BE2C (cell line): Measurements from ENCODE around the gene PASK.
"Not testable (repeated sequence)": the region's sequence is repeated elsewhere in the genome, so short reads cannot be mapped to it uniquely, and the experiment has no call there.

Experiments
- DNase-seq: peaks from one replicate; pipeline ENCODE4 v3.0.0-alpha.2; 2020
- H3K27me3 ChIP-seq: fragments of 250-450 bp; sonication (Bioruptor Pico); 2 replicates; pipeline ENCODE4 v1.5.1; 2020; ENCODE audit warnings: mild to moderate bottlenecking
- H3K36me3 ChIP-seq: fragments of 250-450 bp; sonication (Bioruptor Pico); 2 replicates; pipeline ENCODE4 v1.5.1; 2020; ENCODE audit warnings: mild to moderate bottlenecking
- H3K4me1 ChIP-seq: fragments of 250-450 bp; sonication (Bioruptor Pico); 2 replicates; pipeline ENCODE4 v1.5.1; 2020
- H3K4me3 ChIP-seq: 2 replicates; pipeline ENCODE4 v1.5.1; 2011; ENCODE audit warnings: low read depth, low read length
- H3K9me3 ChIP-seq: fragments of 250-450 bp; sonication (Bioruptor Pico); 2 replicates; pipeline ENCODE4 v1.5.1; 2020
- TF ChIP-seq, protein P1 (sequence below): IDR thresholded peaks from 2 replicates; pipeline ENCODE4 v1.5.1; 2012; ENCODE audit warnings: mild to moderate bottlenecking, low read depth, low read length

The PASK gene

GRCh38 chr2:241109210-241110088 lies 39.8 kb downstream of the PASK start:
- Histone ChIP-seq H3K4me3 (no peak overlapping the region), H3K9me3 (no peaks in the 10 kb centered on the region), H3K36me3 (peaks cover 6% of the 10 kb centered on the region), H3K27me3 (no peaks in the 10 kb centered on the region), H3K4me1 (no peaks in the 10 kb centered on the region)
- TF ChIP-seq, protein P1, sequence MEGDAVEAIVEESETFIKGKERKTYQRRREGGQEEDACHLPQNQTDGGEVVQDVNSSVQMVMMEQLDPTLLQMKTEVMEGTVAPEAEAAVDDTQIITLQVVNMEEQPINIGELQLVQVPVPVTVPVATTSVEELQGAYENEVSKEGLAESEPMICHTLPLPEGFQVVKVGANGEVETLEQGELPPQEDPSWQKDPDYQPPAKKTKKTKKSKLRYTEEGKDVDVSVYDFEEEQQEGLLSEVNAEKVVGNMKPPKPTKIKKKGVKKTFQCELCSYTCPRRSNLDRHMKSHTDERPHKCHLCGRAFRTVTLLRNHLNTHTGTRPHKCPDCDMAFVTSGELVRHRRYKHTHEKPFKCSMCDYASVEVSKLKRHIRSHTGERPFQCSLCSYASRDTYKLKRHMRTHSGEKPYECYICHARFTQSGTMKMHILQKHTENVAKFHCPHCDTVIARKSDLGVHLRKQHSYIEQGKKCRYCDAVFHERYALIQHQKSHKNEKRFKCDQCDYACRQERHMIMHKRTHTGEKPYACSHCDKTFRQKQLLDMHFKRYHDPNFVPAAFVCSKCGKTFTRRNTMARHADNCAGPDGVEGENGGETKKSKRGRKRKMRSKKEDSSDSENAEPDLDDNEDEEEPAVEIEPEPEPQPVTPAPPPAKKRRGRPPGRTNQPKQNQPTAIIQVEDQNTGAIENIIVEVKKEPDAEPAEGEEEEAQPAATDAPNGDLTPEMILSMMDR = no peak
- DNase-seq = no peak

DNA sequence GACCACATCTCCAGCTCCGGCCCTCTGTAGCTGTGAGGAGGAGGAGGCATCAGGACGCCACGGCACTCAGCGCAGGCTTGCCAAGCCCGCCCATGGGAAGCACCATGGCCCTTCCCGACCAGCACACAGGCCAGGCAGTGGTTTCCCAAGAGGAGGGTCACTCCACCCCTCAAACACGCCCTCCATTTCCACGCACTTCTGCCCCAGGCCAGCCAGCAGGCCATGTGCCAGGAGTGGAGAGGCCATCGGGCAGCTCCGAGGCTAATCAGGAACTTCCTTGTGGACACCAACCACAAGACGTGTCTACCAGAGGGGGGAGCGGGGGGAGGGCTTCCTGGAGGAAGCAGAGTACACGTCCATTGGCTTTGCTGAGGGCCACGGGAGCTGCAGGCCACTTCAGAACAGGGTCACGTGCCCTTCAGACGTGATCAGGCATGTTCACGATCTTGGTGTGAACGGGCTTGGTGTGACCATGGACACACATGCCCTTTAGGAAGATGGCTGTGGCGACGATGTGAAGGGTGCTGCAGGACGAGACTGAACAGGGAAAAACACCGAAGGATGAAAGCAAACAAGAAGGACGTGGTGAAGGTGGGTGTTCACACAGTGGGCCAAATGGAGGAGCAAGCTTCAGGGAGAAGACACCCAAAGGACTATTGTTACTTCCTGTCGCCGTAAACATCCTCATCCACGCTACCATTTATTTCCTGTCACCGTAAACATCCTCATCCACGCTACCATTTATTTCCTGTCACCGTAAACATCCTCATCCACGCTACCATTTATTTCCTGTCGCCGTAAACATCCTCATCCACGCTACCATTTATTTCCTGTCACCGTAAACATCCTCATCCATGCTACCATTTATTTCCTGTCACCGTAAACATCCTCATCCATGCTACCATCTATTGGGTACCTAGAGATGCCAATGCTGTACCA lies 40.7 kb downstream of the PASK start:
- Histone ChIP-seq H3K27me3 (no peaks in the 10 kb centered on the region), H3K4me3 (no peak overlapping the region), H3K36me3 (peaks cover 6% of the 10 kb centered on the region), H3K4me1 (no peaks in the 10 kb centered on the region), H3K9me3 (no peaks in the 10 kb centered on the region)
- no peak for DNase-seq
- TF ChIP-seq, protein P1 = no peak

- no peak for DNase-seq
- H3K9me3 ChIP-seq = no peaks in the 10 kb centered on the region
- H3K4me1 ChIP-seq = no peaks in the 10 kb centered on the region
- no peak overlapping the region for H3K4me3 ChIP-seq
- H3K36me3 ChIP-seq = peaks cover 6% of the 10 kb centered on the region
- no peaks in the 10 kb centered on the region for H3K27me3 ChIP-seq
- TF ChIP-seq, protein P1 = no peak
Observed at GRCh38 chr2:241107031-241107783, 42.1 kb downstream of the PASK start.

DNA sequence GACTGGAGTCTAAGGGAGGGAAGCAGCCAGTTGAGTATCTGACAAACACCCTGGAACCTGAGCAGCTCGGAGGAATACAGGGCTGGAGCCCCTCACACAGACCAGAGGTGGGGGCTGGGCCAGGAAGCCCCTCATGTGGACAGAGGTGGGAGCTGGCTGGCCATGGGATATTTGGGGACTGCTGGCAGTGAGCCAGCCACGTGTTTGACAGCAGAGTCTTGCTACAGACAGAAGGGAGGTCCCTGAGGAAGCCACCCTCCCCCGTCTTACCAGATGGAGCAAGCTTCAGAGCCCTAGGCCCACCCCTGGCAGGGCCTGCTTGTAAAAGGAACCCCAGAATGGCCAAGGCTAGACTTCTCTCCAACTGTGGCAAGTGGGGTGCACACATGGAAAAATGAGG lies 43.6 kb downstream of the PASK start:
- Histone ChIP-seq H3K9me3 (no peaks in the 10 kb centered on the region), H3K4me1 (no peaks in the 10 kb centered on the region), H3K36me3 (peaks cover 6% of the 10 kb centered on the region), H3K27me3 (no peaks in the 10 kb centered on the region), H3K4me3 (no peak overlapping the region)
- no peak for DNase-seq
- TF ChIP-seq, protein P1 = no peak

DNA sequence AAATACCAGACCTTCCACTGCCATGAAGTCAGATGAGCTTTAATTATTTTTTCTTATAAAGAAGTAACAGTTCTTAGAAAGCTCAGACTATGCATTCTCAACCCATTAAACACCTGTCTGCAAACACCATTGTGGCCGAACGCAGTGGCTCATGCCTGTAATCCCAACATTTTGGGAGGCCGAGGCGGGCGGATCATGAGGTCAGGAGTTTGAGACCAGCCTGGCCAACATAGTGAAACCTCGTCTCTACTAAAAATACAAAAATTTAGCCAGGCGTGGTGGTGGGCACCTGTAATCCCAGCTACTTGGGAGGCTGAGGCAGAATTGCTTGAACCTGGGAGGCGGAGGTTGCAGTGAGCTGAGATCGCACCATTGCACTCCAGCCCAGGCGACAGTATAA lies 44.7 kb downstream of the PASK start:
- H3K4me3 ChIP-seq, H3K9me3 ChIP-seq, H3K36me3 ChIP-seq, H3K27me3 ChIP-seq, DNase-seq, H3K4me1 ChIP-seq: not testable (repeated sequence)

DNA sequence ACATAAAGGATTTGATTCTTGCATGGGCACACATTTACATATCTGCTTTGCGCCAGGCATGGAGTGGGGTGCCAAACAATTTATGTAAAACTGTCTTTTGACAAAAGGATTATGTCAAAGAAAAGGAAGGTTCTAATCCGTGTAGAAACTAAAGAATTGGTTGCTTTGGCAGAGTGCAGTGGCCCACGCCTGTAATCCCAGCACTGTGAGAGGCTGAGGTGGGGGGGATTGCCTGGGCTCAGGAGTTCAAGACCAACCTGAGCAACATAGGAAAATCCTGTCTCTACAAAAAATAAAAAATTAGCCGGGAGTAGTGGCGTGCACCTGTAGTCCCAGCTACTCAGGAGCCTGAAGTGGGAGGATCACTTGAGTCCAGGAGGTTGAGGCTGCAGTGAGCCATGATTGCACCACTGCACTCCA lies 46.1 kb downstream of the PASK start:
- peaks cover 12% of the 10 kb centered on the region for H3K36me3 ChIP-seq
- H3K4me3 ChIP-seq = peak overlapping the region; percentile 84
- no peaks in the 10 kb centered on the region for H3K27me3 ChIP-seq
- no peaks in the 10 kb centered on the region for H3K4me1 ChIP-seq
- no peaks in the 10 kb centered on the region for H3K9me3 ChIP-seq
- no peak for DNase-seq
- TF ChIP-seq, protein P1 = no peak
